ENCODE results near the gene FBXW12.

The FBXW12 gene

DNA sequence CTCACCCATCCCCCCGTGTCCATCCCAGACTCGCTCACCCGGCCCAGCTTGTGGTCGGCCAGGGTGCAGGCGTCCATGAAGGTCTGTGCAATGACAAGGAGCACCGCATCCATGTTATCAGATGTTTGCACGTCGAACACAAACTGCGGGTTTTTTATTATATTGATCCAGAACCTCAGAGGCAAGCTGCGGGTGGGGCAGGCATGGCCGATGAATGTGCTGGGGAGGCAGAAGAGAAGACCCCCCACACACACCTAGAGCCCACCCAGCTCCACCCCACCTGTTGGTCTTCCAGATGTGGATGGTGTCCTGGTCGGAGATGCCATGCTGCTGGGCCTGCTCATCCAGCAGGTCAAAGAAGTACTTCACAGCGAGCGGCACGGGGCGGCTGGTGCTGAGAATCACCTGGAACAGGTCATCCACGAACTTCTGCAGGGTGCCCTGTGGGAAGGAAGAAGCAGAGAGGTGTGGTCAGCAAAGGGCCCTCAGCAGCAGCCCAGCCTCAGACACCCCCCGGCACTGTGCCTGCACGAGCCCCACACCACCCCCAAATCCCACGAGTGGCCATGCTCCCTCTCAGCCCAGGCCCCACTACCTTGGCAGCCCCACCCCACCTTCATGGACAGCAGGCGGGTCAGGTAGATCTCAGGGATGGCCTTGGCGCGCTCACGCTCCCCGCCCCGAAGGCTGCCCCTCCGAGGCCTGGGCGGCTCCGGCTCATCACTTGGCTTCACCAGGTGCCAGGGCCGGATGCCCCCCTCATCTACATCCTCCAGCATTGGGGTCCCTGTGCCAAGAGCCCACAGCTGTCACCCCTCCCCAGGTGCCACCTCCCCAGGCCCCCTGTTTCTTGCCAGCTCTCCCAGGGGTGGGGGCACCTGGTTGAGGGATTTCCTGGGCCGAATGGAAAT lies 37.5 kb downstream of the FBXW12 start:
- DNase-seq (ENCODE audit: low read depth): no peak

DNA sequence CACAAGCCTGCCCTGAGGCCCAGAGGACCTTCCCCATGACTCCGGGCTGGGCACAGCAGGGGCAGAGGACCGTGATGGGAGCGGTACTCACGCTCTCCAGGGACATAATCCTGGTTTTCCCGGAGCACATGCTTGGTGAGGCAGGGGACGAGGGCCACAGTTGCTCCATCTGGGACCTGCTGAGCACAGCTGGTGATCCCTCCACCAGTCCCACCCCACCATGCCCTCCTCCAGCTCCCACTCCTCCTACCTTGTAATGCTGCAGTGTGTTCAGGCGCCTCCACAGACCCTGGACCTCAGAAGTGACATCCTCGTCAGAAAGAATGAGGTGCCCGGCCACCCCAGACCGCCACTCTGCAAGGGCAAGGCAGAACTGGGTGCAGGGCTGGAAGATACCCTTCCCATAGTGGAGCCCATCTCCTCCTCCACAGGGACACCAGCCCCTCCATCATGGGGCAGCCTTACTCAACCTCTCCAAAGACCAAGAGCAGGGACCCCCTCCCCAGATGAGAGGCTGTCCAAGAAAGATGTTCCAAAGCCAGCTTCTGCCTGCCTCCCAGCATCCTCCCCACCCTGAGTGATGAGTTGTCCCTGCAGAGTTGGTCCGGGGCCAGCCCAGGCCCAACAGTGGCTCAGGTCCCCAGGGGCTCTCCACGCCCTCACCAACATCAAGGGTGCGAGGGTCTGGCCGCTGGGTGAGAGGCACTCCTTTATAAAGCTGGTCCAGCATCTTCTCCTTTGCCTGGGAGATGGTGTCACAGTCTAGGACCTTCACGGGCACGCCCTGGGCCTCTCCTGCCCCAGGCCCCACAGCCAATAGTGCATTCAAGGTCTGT lies 38.4 kb downstream of the FBXW12 start:
- DNase-seq (ENCODE audit: low read depth): no peak

DNA sequence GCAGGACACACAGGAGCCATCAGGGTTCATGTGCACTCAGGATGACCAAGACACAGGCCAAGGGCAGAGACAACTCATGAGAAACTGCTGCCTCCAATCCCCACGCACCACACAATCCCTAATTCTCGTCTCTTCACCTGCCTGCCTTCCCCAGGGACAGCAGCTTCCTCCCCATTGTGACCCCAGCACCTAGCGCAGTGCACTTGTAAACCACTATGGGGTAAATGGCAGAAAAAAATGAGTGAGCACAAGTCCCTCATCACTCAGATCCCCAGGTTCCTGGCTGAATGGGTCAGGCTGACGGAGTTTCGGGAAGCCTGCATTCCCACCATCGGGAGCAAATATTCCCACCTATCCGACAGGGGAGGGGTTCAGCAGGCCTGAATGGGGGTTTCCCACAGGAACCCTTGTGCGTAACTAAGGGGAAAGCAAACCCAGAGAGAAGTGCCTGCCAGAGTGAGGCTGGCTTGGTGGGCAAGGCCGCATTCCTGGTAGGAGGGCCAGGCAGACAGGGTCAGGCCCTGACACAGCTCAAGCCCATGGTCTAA lies 39.1 kb downstream of the FBXW12 start:
- DNase-seq (ENCODE audit: low read depth): no peak

DNA sequence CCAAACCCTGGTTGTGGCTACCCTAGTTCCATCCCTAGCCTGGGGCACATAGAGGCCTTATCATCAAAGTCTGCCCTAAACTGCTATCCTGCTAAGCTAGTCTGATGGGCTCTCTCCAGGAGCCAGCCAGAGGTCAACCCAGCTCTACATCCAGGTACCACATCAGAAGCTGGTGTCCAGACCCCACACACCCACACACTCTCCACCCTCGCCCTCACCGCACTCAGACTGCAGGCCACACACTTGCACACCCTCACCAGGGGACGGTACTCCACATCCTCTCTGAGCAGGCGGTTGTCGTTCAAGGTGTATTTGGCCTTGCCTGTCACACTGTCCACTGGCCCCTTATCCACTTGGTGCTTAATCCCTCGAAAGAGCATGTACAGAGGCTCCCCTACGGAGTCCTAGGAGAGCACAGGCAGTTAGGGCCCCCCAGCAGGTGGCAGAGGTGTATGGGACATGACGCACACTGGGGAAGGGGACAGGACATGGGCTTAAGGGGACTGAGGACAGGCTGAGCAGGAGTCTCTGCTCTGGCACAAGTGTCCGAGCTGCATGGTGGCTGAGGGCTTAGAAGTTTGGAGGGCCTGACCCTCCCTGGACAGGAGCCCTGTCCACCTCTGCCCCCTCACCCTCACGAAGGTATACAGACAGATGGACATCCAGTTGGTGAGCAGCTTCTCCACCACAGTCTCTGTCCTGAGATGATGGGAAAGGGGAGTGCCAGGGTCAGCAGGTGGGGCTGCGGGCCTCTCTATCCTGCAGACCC lies 39.8 kb downstream of the FBXW12 start:
- no peak for DNase-seq (ENCODE audit: low read depth)

DNA sequence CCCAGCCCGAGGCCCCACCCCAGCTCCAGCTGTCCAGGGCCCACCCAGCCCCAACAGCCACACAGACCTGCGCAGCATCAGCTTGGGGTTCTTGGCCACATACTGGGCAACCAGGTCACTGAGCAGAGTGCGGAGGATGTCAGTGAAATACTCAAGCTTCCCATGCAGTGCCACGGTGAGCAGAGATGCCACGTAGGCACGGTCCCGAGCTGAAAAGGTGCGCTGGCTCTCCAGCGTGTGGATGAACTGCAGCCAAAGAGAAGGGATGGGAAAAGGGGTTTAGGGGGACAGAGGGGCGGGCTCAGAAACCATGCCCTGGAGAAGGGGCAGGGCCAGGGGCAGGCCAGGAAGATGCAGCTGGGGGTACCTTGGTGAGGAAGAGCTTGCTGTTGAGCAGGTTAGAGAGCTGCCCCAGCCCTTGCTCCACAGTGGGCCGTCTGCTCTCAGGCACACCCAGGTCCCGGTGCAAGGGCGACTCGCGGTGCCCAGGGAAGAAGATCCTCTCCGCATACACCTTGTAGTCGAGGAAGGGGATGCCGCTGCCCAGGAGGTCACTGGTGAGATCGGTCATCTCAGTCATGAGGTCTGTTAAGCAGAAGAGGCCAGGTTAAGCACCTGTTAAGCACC lies 40.5 kb downstream of the FBXW12 start:
- no peak for DNase-seq (ENCODE audit: low read depth)

DNA sequence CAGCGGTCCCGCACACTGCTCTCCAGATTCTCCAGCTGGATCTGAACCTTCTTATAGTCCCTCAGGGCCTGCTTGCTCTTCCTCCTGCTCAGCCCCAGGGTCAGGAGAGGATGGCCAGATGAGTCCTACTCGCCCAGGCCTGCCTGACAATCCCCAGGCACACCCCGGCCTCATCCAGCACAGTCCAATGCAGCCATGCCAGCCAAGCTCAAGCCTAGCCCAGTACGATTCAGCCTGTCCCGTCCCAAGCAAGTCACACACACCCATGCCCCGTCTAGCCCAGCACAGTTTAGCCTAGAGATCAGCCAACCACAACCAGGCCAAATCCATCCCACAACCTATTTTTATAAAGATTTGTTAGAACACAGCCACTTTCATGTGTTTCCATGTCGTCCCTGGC lies 41.1 kb downstream of the FBXW12 start:
- no peak for DNase-seq (ENCODE audit: low read depth)

DNA sequence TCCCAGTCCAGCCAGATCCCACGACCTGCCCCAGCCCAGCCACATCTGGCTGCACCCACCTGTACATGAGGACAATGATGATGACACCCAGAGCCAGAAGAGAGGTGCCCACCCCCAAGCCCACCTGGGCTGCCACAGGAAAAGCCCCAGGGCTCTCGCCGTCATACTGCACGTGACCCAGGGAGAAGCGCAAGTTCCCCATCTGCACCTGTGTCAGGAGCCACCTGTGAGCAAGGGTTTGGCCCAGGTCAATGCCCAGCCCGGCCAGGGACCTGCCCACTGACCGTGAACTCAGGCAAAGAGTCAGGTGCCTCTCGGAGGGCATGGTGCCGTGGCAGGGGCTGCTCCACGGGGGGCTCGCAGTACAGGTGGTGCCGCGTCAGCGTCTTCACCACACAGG lies 41.6 kb downstream of the FBXW12 start:
- DNase-seq (ENCODE audit: low read depth): no peak

DNA sequence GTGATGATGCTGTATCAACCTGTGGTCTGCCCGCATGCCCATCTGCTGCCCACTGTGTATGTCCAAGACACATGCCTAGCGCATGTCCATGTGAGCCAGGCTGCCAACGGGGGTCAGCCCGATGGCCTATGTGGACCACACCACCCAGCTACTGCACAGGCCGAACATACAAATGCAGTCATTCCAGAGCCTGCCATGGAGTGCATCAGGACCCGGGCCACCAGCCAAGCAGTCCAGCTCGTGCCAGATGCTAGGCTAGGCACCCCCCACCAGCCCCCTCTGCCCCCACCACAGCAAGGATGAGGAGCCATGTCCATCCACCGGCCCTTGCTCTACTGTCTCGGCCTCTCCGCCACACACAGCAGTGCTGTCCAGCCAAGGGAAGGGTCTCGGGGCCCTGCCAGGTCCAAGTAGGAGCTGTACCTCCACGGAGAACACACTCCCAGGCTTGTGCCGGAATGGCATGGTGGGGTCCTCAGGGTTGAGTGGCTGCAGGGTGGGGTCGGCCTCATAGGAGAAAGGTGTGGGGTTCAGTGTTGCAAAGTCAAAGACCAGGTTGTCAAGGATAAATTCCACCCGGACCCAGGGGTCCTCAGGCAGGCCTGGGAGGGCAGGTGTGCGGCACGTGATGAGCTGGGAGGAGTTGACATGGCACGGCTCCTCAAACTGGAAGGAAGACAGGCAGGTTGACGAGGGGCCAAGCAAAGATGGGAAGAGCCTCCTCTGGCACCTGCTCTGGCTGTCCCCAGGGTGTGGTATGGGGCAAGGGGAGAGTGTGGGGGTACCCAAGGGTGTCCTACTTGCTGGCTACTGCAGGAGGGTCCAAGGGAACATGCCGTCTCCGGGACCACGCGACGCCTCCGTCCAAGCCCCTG lies 42.6 kb downstream of the FBXW12 start:
- DNase-seq (ENCODE audit: low read depth): no peak

DNA sequence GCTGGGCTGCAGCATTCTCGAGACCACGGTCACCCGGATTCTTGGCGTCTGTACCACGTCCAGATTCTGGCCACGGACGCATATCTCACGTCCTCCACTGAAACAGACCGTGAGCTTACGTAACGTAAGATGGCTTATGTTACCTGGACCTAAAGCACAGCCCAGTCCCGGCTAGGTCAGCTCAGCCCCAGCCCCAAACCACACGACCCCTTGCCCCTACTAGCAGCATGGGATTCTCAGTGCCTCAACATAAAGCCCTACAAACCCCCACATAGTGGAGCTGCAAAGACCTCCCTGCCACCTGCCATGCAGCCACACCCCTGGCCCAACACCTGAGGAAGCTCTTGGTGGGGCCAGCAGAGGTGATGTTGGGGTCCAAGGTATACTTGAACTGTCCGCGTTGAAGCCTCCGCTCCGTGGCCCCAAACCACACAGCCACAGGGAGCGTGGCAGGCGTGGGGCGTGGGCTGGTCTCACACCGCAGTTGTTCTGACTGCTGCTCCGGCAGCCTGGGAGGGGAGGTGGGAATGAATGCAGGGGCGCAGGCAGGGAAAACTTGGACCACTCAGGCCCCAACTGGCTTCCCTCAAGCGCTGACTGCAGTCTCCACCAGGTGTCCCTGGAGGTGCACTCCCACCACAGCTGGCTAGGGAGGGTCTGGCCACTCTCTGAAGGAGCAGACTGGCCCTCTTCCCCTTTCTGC lies 43.4 kb downstream of the FBXW12 start:
- DNase-seq (ENCODE audit: low read depth): no peak

DNA sequence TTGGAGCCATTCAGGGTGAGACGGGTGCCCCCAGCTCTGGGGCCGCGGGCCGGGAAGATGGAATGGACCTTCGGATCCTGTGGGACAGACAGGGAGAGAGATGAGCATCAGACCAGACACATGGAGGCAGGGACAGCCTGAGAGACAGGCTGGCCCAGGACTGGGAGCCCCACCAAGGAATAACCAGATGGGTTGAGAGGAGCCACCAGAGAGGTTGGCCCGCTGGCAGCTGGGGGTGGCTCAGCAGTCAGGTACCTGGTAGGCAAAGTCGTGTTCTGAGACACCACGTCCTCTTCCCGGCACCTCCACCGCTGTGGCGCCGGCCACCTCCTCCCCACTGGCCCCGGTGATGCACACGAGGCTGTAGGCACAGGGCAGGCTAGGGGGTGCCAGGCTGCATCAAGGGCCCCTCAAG lies 44.1 kb downstream of the FBXW12 start:
- DNase-seq (ENCODE audit: low read depth): no peak

DNA sequence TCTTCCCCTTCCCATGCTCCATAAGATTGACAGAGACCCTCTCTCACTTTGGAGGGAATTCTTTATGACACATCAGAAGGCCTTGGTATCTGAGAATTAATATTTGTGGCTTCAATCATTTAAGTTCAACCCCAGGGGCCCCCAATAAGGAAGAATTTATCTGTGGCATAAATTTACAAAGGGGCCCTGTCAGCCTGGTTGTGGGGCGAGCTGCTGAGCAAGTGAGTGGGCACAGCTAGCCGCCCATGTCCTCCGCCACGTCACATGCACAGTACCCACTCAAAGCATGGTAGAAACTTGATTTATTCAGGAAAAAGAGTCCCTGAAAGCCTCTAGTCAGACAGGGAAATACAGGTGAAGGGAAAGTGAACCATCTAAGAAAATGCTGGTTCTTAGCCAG lies 44.5 kb downstream of the FBXW12 start:
- no peak for DNase-seq (ENCODE audit: low read depth)

DNA sequence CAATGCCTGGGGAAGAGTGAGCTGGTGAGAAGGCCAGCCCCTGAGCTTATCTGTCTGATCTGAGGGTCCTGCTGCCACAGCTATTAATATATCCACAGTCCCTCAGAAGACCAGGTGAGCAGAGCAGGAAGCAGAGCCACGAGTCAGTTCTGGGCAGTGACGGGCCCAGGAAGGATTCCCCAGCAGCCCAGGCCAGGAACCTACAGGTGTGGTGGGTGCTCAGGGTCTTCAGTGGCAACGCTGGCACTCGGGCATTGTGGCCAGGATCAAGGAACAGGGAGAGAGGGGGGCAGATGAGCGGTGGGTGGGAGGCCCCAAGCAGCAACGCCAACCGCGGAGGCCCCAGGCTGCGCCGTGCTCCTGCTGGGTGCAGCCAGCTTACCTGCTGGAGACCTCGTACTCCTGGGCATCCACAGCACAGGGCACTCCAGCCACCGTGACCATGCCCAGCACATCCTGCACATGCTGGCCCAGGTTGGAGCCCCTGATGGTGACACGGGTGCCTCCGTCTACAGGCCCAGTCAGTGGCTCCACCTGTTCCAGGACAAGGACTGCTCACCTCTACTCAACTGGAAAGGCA lies 45.6 kb downstream of the FBXW12 start:
- DNase-seq (ENCODE audit: low read depth): no peak

DNA sequence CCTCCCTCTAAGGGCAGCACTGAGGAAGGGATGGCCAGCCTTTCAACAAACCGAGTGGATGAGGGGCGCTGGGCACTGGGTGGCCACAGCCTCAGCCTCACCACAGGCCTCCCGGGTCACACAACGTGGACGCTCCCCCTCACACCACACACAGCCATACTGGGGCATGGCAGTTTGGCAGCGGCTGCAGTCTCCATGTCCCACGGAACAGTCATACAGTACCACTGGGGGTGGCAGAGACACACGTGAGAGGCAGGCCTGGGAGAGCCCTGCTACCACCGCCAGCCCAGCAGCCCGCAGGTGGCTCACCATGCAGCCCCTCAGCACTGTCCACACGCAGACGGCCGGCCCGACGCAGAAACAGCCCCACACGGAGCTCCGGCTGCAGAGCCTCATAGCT lies 46.1 kb downstream of the FBXW12 start:
- no peak for DNase-seq (ENCODE audit: low read depth)

DNA sequence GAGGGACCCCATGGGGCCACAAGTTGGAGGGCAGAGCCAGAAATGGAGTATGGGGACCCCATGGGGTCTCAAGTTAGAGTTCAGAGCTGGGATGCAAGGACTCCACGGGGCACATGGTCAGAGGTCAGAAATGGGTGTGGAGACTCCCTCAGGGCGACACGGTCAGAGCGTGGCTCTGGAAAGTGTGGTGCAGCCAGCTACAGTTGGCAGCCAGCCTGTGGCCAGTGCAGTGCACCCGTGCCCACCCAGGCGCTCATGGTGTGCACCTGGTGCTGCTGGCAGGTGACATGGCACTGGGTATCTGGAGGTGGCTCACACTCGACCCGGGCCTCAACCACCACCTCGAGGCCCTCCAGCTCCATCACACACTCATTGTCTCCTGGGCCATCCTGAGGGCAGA lies 46.6 kb downstream of the FBXW12 start:
- DNase-seq (ENCODE audit: low read depth): no peak

DNA sequence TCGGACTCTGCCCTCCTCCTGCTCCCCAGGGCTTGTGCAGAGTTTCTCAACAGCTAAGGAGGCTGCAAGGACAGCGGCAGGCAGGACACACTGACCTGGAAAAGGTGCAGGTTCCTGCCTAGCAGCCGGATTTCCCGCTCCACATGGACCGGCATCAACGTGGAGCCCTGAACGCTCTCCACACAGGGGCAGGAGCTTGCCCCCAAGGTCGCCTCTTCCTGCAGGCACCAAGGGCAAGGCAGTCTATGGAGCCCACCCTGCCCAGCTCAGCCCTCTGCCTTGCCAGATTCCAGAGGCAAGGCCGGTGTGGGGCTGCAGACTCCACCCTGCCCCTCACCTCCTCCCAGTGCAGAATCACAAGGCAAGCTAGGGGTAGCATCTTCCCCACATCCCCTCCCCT lies 47.1 kb downstream of the FBXW12 start:
- no peak for DNase-seq (ENCODE audit: low read depth)

DNA sequence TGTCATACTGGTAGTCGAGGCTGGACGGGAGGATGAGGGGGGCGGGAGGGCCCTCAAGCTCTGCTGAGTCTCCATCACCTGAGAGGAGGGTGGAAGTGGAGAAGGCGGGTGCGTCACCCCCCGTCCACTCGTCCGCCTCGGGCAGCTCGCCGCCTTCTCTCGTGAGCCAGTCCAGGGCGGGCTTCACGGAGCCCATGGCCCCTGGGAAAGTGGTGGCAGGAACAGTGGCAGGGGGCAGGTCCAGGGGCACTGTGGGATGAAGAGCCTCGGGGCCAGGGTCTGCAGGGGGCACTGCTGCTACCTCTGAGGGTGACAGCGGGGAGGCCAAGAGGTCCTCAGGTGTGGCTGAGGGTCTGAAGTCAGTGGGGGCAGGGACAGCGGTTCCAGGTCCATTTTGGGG lies 47.6 kb downstream of the FBXW12 start:
- no peak for DNase-seq (ENCODE audit: low read depth)

DNA sequence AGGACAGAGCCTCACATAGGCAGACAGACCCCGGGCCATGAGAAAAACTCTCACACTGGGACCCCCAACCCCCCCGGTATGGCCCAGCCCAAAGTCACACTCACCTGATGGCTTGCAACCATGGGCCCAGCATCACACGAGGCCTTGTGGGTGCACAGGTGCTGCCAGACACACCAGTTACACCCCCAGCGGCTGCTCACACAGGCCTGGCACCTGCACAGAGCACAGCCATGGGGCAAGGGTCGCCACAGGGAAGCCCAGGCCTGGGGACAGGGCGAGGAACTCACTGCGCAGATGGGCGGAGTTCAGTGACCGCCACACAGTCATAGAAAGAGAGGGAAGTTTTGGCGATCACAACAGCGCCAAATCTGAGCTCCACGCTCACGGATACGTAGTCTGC lies 48.5 kb downstream of the FBXW12 start:
- no peak for DNase-seq (ENCODE audit: low read depth)

DNA sequence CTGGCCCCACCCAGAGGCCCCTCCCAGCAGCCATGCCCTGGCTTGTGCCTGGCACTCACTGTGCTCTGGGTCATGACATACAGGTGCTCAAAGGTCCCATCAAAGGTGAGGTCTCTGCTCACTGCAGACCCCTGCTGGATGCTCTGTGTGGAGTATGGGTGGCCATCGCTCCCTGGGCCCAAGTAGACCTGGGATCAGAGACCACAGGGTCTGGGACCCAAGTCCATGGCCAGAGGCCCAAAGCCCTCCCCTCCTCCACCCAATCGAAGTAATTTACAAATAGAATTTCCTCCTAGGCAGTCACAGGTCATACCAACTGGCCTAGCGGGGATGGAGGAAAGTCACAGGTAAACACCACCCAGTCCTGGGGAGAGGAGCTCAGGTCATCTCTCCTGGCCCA lies 50.3 kb downstream of the FBXW12 start:
- DNase-seq (ENCODE audit: low read depth): no peak

DNA sequence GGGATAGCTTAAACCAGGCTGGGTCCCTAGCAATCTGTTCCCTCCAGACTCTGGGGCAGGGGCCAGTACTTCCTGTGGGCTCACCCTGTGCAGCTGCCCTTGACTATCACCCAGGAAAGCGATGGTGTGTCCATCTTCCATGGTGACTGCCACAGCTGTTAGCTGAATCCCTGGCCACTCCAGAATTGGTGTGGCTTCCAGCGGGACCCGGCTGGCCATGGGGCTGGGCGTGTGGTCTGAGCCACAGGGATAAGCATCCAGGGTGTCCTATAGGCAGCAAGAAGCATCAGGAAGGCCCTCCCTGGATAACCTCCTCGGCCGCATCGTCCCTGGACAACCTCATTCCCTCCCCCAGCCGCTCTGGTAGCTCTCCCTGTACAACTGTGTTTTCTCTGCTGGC lies 50.7 kb downstream of the FBXW12 start:
- no peak for DNase-seq (ENCODE audit: low read depth)
